A172 (cell line): ENCODE data around the gene PAF1. TPM values are rescaled to one million over a fixed set of nuclear protein-coding genes. Genes with fewer than 3 reads are reported as not detected.
A peak's percentile ranks its signal among the peaks of the same experiment; 100 is the strongest.
"Not testable (repeated sequence)": the region's sequence is repeated elsewhere in the genome, so short reads cannot be mapped to it uniquely, and the experiment has no call there.

Source experiments
- DNase-seq: peaks from one replicate; pipeline ENCODE4 v3.0.0-alpha.2; 2015; ENCODE audit warnings: low spot score
- total RNA-seq: library from RNA; depleted of rRNA; stranded (reverse); fragments of >200 nt; shearing (Covaris generic); gene quantifications from 2 replicates; pipeline ENCODE4 v1.2.3, GENCODE V29; 2014; rRNA removed

Gene PAF1
- total RNA-seq, 1 experiment from 2014 or later: 55.3 TPM

GRCh38 chr19:39355253-39355652, 35.7 kb downstream of the PAF1 start:
- DNase-seq: no peak

- no peak for DNase-seq
Observed at GRCh38 chr19:39352381-39353255, 38.3 kb downstream of the PAF1 start.

- DNase-seq: no peak
Observed at GRCh38 chr19:39351537-39352064, 39.3 kb downstream of the PAF1 start.

GRCh38 chr19:39350156-39350555, 40.8 kb downstream of the PAF1 start:
- DNase-seq: no peak

GRCh38 chr19:39349326-39349725, 41.6 kb downstream of the PAF1 start:
- DNase-seq: no peak

DNA sequence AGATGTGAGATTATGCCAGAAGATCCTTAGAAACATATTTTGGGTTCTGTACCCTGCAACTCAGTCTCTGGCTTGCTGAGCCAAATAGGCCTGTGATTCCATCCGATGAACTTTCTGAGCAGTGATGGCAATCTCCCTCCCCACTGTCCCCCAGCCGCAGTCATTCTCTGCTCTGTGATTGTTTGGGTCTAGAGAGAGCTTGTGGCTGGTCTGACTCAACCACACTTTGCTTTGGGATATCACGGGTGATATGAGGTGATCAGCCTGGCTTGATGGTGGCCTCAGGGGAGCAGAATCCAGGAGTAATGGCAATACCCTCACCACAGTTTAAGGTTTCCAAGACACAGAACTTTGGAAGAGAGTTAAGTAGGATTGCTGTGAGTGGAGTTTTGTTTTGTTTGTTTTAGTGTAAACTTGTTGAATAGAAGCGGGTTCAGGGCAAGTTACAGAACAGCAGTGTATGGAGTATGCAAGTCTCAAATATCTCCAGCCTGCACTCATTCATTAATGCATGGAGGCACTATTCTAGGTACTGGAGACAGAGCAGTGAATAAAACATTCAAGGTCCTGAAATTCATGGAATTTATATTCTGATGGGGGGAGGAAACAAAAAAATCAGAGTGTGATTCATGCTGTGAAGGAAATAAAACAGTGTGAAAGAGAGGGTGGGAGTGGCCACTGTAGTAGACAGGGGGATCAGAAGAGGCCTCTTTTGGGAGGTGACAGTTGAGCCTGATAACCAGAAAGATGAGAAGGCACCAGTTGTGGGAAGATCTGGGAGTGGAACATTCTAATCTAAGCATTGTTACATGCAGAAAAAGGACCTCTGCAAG, 43.4 kb downstream of the PAF1 start:
- no peak for DNase-seq

- no peak for DNase-seq
Observed at GRCh38 chr19:39345956-39346355, 45.0 kb downstream of the PAF1 start.

DNA sequence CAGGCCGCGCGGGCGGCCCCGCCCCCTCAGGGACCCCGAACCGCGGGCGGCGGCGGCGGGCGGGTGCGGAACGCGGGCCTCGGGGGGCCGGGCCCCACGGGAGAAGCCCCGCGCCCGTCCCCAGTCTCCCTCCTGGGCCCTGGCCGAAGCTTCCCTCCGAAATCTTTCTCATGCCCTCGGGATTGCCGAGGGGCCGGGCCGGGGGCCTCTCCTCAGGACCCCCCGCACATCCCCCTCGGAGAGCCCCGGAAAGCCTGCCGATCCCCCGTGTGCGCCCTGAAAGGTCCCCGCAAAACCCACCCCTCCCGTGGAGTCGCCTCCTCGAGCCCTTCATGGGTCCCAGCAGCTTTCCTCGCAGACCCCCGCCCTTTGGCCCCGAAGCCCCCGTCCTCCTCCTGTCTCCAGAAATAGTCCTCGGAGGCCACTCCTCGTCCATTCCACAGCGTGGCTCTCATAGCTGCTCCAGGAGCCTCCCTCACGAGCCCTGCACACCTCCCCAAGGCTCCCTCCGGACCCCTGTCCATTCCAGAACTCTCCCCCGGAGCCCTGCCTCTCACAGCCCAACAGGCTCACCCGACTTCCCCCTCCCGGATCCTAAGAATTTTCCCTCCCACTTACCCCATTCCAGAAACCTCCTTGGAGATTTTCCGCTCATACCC, 48.1 kb downstream of the PAF1 start:
- no peak for DNase-seq

GRCh38 chr19:39341719-39342604, 48.9 kb downstream of the PAF1 start, which contains the start of gene SAMD4B:
TSS of gene SAMD4B (plus strand) at chr19:39342421. CDS start at chr19:39356894, 14,473 bp downstream.
- DNase-seq: peak; percentile 95

- DNase-seq: no peak
Observed at GRCh38 chr19:39341129-39341718, 49.7 kb downstream of the PAF1 start.

- not testable (repeated sequence) for DNase-seq
Observed at GRCh38 chr19:39340156-39340555, 50.8 kb downstream of the PAF1 start.

- no peak for DNase-seq
Observed at GRCh38 chr19:39339674-39340073, 51.2 kb downstream of the PAF1 start.

DNA sequence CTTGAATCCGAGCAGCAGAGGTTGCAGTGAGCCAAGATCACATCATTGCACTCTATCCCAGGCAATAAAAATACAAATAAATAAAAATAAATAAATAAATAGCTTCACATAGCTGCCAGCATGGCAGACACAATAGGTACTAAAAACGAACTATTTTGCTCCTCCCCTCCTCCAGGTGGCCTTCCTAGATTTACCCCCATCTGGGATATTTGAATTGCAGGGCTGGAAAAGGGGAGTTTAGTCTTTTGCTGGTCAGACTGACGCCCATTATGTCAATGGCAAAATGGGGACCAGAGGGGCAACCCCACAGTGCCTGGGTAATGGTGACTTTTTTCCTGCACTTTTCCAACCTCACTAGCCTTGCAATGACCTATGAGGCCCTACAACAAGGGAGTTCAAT, 54.4 kb downstream of the PAF1 start:
- no peak for DNase-seq

Other genes starting within 250 kb of the PAF1 start
- not detected in 2 replicates for gene NCCRP1, start 194.1 kb downstream of the PAF1 start, total RNA-seq
- not detected in 2 replicates for gene SYCN, start 186.8 kb downstream of the PAF1 start, total RNA-seq
- not detected in 2 replicates for gene IFNL3, start 146.1 kb downstream of the PAF1 start, total RNA-seq
- not detected in 2 replicates for gene IFNL4, start 142.2 kb downstream of the PAF1 start, total RNA-seq
- not detected in 2 replicates for gene IFNL2, start 122.7 kb downstream of the PAF1 start, total RNA-seq
- not detected in 2 replicates for gene IFNL1, start 94.7 kb downstream of the PAF1 start, total RNA-seq
- gene LRFN1, start 70.2 kb downstream of the PAF1 start, total RNA-seq: 1.7 and 1.9 TPM in 2 replicates
- gene GMFG, start 55.1 kb downstream of the PAF1 start, total RNA-seq: 0.48 TPM in 1 of 2 replicates, not detected in the other
- gene SAMD4B, start 48.7 kb downstream of the PAF1 start, total RNA-seq: 55.7 and 81.4 TPM in 2 replicates
- gene MED29, start 272 bp upstream of the PAF1 start, total RNA-seq: 20.9 and 24.7 TPM in 2 replicates
- 0.50 and 1.5 TPM in 2 replicates for gene ZFP36, start 15.7 kb upstream of the PAF1 start, total RNA-seq
- 11.4 and 17.3 TPM in 2 replicates for gene PLEKHG2, start 21.6 kb upstream of the PAF1 start, total RNA-seq
- gene RPS16, start 44.8 kb upstream of the PAF1 start, total RNA-seq: 145 and 262 TPM in 2 replicates
- 101 and 116 TPM in 2 replicates for gene SUPT5H, start 54.5 kb upstream of the PAF1 start, total RNA-seq
- gene TIMM50, start 89.7 kb upstream of the PAF1 start, total RNA-seq: 116 and 127 TPM in 2 replicates
- not detected in 2 replicates for gene DLL3, start 107.8 kb upstream of the PAF1 start, total RNA-seq
- gene SELENOV, start 124.0 kb upstream of the PAF1 start, total RNA-seq: not detected in 2 replicates
- gene EID2B, start 141.7 kb upstream of the PAF1 start, total RNA-seq: 9.4 and 15.8 TPM in 2 replicates
- 29.3 and 34.2 TPM in 2 replicates for gene EID2, start 149.1 kb upstream of the PAF1 start, total RNA-seq
- not detected in 2 replicates for gene LGALS13, start 211.4 kb upstream of the PAF1 start, total RNA-seq